OCI-M2 (cell line): ENCODE data around the gene PLK1.
"Not testable (repeated sequence)": the region's sequence is repeated elsewhere in the genome, so short reads cannot be mapped to it uniquely, and the experiment has no call there.

ENCODE experiments used
- DNase-seq: peaks from one replicate; lab custom pipeline; 2025; ENCODE audit not compliant: unreplicated experiment; lab: John Stamatoyannopoulos, UW

PLK1 gene

GRCh38 chr16:23678430-23679273 is at the start of gene PLK1:
PLK1 (plus strand) TSS chr16:23678889; CDS start chr16:23678933, 44 bp downstream.
- peak; percentile 41 for DNase-seq

GRCh38 chr16:23629516-23629915 is 49.2 kb upstream of the PLK1 start:
- no peak for DNase-seq

- not testable (repeated sequence) for DNase-seq
Measured at GRCh38 chr16:23631874-23632273, 46.8 kb upstream of the PLK1 start.

- no peak for DNase-seq
Measured at GRCh38 chr16:23634461-23635036, 44.1 kb upstream of the PLK1 start.

- DNase-seq = no peak
Measured at GRCh38 chr16:23635958-23636357, 42.7 kb upstream of the PLK1 start.

- no peak for DNase-seq
Measured at GRCh38 chr16:23640615-23640930, 38.1 kb upstream of the PLK1 start.

GRCh38 chr16:23640931-23641765 is 37.5 kb upstream of the PLK1 start, which contains the start of the genes DCTN5 and PALB2:
DCTN5 (plus strand) TSS chr16:23641466; CDS start chr16:23641543, 77 bp downstream.
PALB2 (minus strand) TSS chr16:23641310; CDS start chr16:23641157, 153 bp downstream.
- DNase-seq = peak; percentile 58

GRCh38 chr16:23642246-23642774 is 36.4 kb upstream of the PLK1 start:
- no peak for DNase-seq

GRCh38 chr16:23650674-23651416 is 27.8 kb upstream of the PLK1 start:
- DNase-seq = no peak

GRCh38 chr16:23651943-23652468 is 26.7 kb upstream of the PLK1 start:
- no peak for DNase-seq

GRCh38 chr16:23663918-23664317 is 14.8 kb upstream of the PLK1 start:
- no peak for DNase-seq

GRCh38 chr16:23666571-23667354 is 11.9 kb upstream of the PLK1 start:
- DNase-seq = no peak

GRCh38 chr16:23667355-23667659 is 11.4 kb upstream of the PLK1 start:
- no peak for DNase-seq

- DNase-seq = no peak
Measured at GRCh38 chr16:23668225-23668624, 10.5 kb upstream of the PLK1 start.

GRCh38 chr16:23668873-23669272 is 9.8 kb upstream of the PLK1 start:
- DNase-seq = no peak

GRCh38 chr16:23670137-23670776 is 8.4 kb upstream of the PLK1 start:
- no peak for DNase-seq

GRCh38 chr16:23673971-23674614 is 4.6 kb upstream of the PLK1 start:
- no peak for DNase-seq

- DNase-seq = no peak
Measured at GRCh38 chr16:23676924-23677480, 1.7 kb upstream of the PLK1 start.
